Tibial nerve (tissue), 4 donors: ENCODE data around the gene RELCH. TPM values are rescaled to one million over a fixed set of nuclear protein-coding genes. Genes with fewer than 3 reads are reported as not detected.

Experiments used
- DNase-seq, 2 donors: peaks; one replicate each; pipeline ENCODE4 v3.0.0-alpha.2; 2019; ENCODE audit warnings: low spot score in 2 of 2
- H3K27ac ChIP-seq, 4 donors: fragments of 200-600 bp; sonication (generic) in 3 of 4; one replicate each; pipeline ENCODE4 v1.5.1; 2017 to 2019; ENCODE audit warnings: mild to moderate bottlenecking in 1 of 4
- H3K27me3 ChIP-seq, 2 donors: fragments of 200-600 bp; sonication (generic) in 1 of 2; one replicate each; pipeline versions ENCODE4 v1.5.1 to v1.6.0; 2017 to 2019
- H3K36me3 ChIP-seq, 3 donors: fragments of 200-600 bp; sonication (generic); one replicate each; pipeline ENCODE4 v1.5.1; 2018 to 2019
- H3K4me1 ChIP-seq, 4 donors: fragments of 200-600 bp; sonication (generic) in 3 of 4; one replicate each; pipeline ENCODE4 v1.5.1; 2017 to 2019
- H3K4me3 ChIP-seq, 4 donors: fragments of 200-600 bp; sonication (generic) in 3 of 4; one replicate each; pipeline ENCODE4 v1.5.1; 2017 to 2019; ENCODE audit warnings: mild to moderate bottlenecking in 1 of 4, moderate library complexity in 1 of 4
- H3K9me3 ChIP-seq, 4 donors: fragments of 200-600 bp; sonication (generic) in 3 of 4; one replicate each; pipeline ENCODE4 v1.5.1; 2017 to 2019
- CTCF ChIP-seq, 5 experiments: fragments of 200-600 bp in 3 of 5; fragments of 450-650 bp in 2 of 5; sonication (generic) in 3 of 5; IDR thresholded peaks; one replicate each; pipeline ENCODE4 v1.5.1; 2016 to 2019; ENCODE audit warnings: antibody characterized with exemption in 5 of 5, mild to moderate bottlenecking in 3 of 5, moderate library complexity in 2 of 5
- EP300 ChIP-seq, 2 donors: sonication (generic); formaldehyde crosslinking; IDR thresholded peaks; one replicate each; pipeline ENCODE4 v1.6.1; 2017; ENCODE audit warnings: antibody characterized with exemption in 2 of 2, mild to moderate bottlenecking in 1 of 2
- POLR2A ChIP-seq, 2 donors: fragments of 450-650 bp; IDR thresholded peaks; one replicate each; pipeline ENCODE4 v1.6.1; 2017; ENCODE audit warnings: antibody characterized with exemption in 2 of 2, mild to moderate bottlenecking in 2 of 2, moderate library complexity in 2 of 2
- WGBS, 2 donors: methylation state at CpG; one replicate each; pipeline ENCODE4 v1.1.5; 2018; 5-methylcytosine and 5-hydroxymethylcytosine counted together
- total RNA-seq, 4 donors: library from RNA; depleted of rRNA; stranded (reverse); fragments of >200 nt; gene quantifications; one replicate each; pipeline ENCODE4 v1.1.0, GENCODE V29; 2016

Gene RELCH
- total RNA-seq, 4 donors from 2014 or later = 25.8 to 54.6 (median 34.0) TPM

GRCh38 chr18:62187543-62188510, 772 bp downstream of the RELCH start:
- Histone ChIP-seq H3K4me1 (peaks cover 0 to 64% (median 25%) of the 10 kb centered on the region in 4 donors), H3K4me3 (peak overlapping the region; percentile 73 to 98 (median 80)), H3K36me3 (peaks cover 0 to 5% (median 0%) of the 10 kb centered on the region in 3 donors), H3K9me3 (no peaks in the 10 kb centered on the region), H3K27ac (peak overlapping the region in 3 of 4 donors; percentile 71 to 83 (median 78)), H3K27me3 (no peaks in the 10 kb centered on the region)
- DNase-seq = peak; percentile 6 to 22
- TF ChIP-seq CTCF (IDR thresholded peaks at IDR 0.05) (no peak), EP300 (IDR thresholded peaks at IDR 0.05) (no peak), POLR2A (IDR thresholded peaks at IDR 0.05) (no peak)
- 1 to 2% methylated on average over 24 to 52 of the region's 54 CpGs for WGBS, 2 donors

DNA sequence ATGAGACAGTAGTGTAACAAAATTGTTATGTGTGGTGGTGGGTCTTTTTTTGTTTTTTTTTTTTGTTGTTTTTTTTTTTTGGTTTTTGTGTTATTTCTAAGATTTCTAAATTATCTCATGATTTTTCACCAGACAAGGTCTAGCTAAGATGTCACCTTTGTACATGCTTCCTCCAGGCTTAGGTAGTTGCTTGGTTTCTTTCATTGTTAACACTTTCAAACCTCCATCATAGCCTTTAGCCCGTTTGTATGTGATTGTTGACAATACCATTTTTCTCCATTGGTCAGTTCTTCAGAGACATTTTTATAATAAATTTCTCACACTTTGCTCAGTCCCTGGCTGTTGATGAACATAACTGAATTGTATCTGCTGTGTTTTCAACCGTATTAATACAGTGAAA, 2.2 kb downstream of the RELCH start:
- WGBS, 2 donors = 20 to 27% methylated on average over 2 of the region's 2 CpGs
- Histone ChIP-seq H3K27ac (no peak overlapping the region), H3K9me3 (no peaks in the 10 kb centered on the region), H3K36me3 (peaks cover 0 to 5% (median 0%) of the 10 kb centered on the region in 3 donors), H3K4me3 (no peak overlapping the region), H3K4me1 (peaks cover 0 to 66% (median 25%) of the 10 kb centered on the region in 4 donors), H3K27me3 (no peaks in the 10 kb centered on the region)
- TF ChIP-seq EP300 (IDR thresholded peaks at IDR 0.05) = no peak
- no peak for TF ChIP-seq CTCF (IDR thresholded peaks at IDR 0.05)
- TF ChIP-seq POLR2A (IDR thresholded peaks at IDR 0.05) = no peak
- no peak for DNase-seq

GRCh38 chr18:62196079-62196478, 9.0 kb downstream of the RELCH start:
- 93 to 97% methylated on average over 7 of the region's 7 CpGs for WGBS, 2 donors
- DNase-seq = no peak
- Histone ChIP-seq H3K9me3 (no peaks in the 10 kb centered on the region), H3K27ac (no peak overlapping the region), H3K4me1 (peaks cover 0 to 36% (median 4%) of the 10 kb centered on the region in 4 donors), H3K27me3 (no peaks in the 10 kb centered on the region), H3K36me3 (peaks cover 0 to 5% (median 0%) of the 10 kb centered on the region in 3 donors), H3K4me3 (no peak overlapping the region)
- TF ChIP-seq POLR2A (IDR thresholded peaks at IDR 0.05) (no peak), EP300 (IDR thresholded peaks at IDR 0.05) (no peak), CTCF (IDR thresholded peaks at IDR 0.05) (no peak)

DNA sequence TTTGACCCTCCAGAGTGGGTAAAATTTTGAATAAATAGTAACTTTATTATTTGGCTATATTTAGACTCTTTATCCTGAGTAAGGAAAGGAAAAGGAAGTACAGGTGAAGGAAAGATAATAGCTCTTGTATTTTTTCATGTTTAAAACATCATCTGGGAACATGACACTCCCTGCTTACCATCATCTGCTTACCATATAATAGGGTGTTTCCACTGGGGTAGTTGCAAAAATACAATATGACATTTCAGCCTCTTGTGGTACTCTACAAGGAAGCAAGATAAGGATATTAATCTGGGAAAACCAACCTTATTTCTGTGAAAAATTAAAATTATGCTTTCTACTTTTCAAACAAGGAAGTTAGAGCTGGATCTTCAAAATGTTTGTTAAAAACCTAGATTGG, 9.9 kb downstream of the RELCH start:
- TF ChIP-seq CTCF (IDR thresholded peaks at IDR 0.05) = no peak
- no peak for TF ChIP-seq POLR2A (IDR thresholded peaks at IDR 0.05)
- no peak for TF ChIP-seq EP300 (IDR thresholded peaks at IDR 0.05)
- no peak for DNase-seq
- Histone ChIP-seq H3K4me3 (no peak overlapping the region), H3K27me3 (no peaks in the 10 kb centered on the region), H3K27ac (no peak overlapping the region), H3K4me1 (peaks cover 0 to 33% (median 3%) of the 10 kb centered on the region in 4 donors), H3K9me3 (no peaks in the 10 kb centered on the region), H3K36me3 (no peaks in the 10 kb centered on the region)

DNA sequence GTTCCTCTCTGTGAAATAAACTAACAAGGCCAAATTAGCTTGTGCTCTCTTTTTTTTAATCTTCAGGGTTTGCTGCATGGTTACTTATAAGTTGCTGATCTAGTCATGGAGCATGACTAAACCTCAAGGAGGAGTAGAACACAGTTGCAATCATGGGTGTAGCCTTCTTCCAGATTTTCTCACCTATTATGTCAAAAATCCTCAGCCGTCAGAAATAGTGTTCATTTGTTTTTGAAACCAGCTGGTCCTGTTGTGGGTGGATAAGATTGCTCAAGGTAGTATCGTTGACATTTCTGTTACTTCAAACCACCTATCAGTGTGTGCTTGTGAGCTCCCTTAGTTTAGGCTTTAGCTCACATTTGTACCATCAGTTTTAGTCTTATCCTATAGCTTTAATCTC, 11.2 kb downstream of the RELCH start:
- 91 to 93% methylated on average over 2 of the region's 2 CpGs for WGBS, 2 donors
- Histone ChIP-seq H3K27ac (no peak overlapping the region), H3K9me3 (no peaks in the 10 kb centered on the region), H3K36me3 (no peaks in the 10 kb centered on the region), H3K4me1 (peaks cover 0 to 29% (median 2%) of the 10 kb centered on the region in 4 donors), H3K4me3 (no peak overlapping the region), H3K27me3 (no peaks in the 10 kb centered on the region)
- DNase-seq = no peak
- no peak for TF ChIP-seq POLR2A (IDR thresholded peaks at IDR 0.05)
- no peak for TF ChIP-seq EP300 (IDR thresholded peaks at IDR 0.05)
- TF ChIP-seq CTCF (IDR thresholded peaks at IDR 0.05) = no peak
